Heart right ventricle (tissue), 16 donors: ENCODE results near the gene DND1. TPM values are rescaled to one million over a fixed set of nuclear protein-coding genes. Genes with fewer than 3 reads are reported as not detected.

Source experiments
- ATAC-seq, 8 donors: fragments of 200-7000 bp; cut with Tn5 transposase; one replicate each; pipeline ENCODE4 v1.9.1; 2020; ENCODE audit warnings: mild to moderate bottlenecking in 8 of 8, moderate library complexity in 8 of 8, moderate number of reproducible peaks in 1 of 8
- DNase-seq, 2 donors: peaks; one replicate each; pipeline ENCODE4 v3.0.0-alpha.2; 2020
- H3K27ac ChIP-seq, 10 donors: fragments of 200-600 bp; sonication (generic) in 2 of 10; one replicate each; pipeline versions ENCODE4 v1.5.0 to v1.8.0; 2020 to 2022; ENCODE audit warnings: mild to moderate bottlenecking in 3 of 10
- H3K27me3 ChIP-seq, 7 donors: fragments of 200-600 bp; one replicate each; pipeline ENCODE4 v1.8.0; 2021 to 2022; ENCODE audit warnings: mild to moderate bottlenecking in 2 of 7
- H3K36me3 ChIP-seq, 9 donors: fragments of 200-600 bp; sonication (generic) in 1 of 9; one replicate each; pipeline versions ENCODE4 v1.5.0 to v1.8.0; 2020 to 2022; ENCODE audit warnings: mild to moderate bottlenecking in 2 of 9
- H3K4me1 ChIP-seq, 9 donors: fragments of 200-600 bp; sonication (generic) in 1 of 9; one replicate each; pipeline versions ENCODE4 v1.5.0 to v1.8.0; 2020 to 2022; ENCODE audit warnings: mild to moderate bottlenecking in 4 of 9
- H3K4me3 ChIP-seq, 10 donors: fragments of 200-600 bp; sonication (generic) in 2 of 10; one replicate each; pipeline versions ENCODE4 v1.5.0 to v1.8.0; 2020 to 2022; ENCODE audit warnings: mild to moderate bottlenecking in 7 of 10, moderate library complexity in 2 of 10
- H3K9me3 ChIP-seq, 11 donors: fragments of 200-600 bp in 10 of 11; sonication (generic) in 2 of 11; one replicate each; pipeline versions ENCODE4 v1.5.0 to v1.8.0; 2013 to 2022; ENCODE audit warnings: mild to moderate bottlenecking in 2 of 11, control low read depth in 1 of 11, moderate library complexity in 1 of 11
- WGBS, 2 donors: extraction: QIAGEN DNeasy Blood & Tissue Kit; methylation state at CpG; one replicate each; pipeline ENCODE4 v1.1.7; 2013; ENCODE audit warnings: inconsistent platforms in 1 of 2; 5-methylcytosine and 5-hydroxymethylcytosine counted together
- intact Hi-C, 10 donors: fragments of 100-400 bp; cut with DNase I; formaldehyde crosslinking; loops; one replicate each; pipeline versions ENCODE4 v1.11.1 to v1.14.2; 2022
- microRNA-seq, 2 donors: library from miRNA; unstranded; fragments of <30 nt; microRNA quantifications; one replicate each; pipeline ENCODE4 v1.2.0, GENCODE V29; 2021
- polyA plus RNA-seq, 2 donors: library from polyadenylated mRNA; stranded (reverse); fragments of 200-250 nt; gene quantifications; one replicate each; pipeline ENCODE4 v1.2.3, GENCODE V29; 2013
- total RNA-seq, 10 donors: library from RNA; stranded (reverse); fragmentation: NEBNext Ultra II Directional in 3 of 10; extraction: Animal tissue kit (Norgen Biotek cat#: 25700) in 3 of 10; gene quantifications; one replicate each; pipeline versions ENCODE4 v1.2.1 to v1.2.4, GENCODE V29; 2021 to 2023
- TF ChIP-seq, protein P1 (sequence below), 9 donors: fragments of 200-600 bp; sonication (generic) in 2 of 9; IDR thresholded peaks; one replicate each; pipeline versions ENCODE4 v1.5.0 to v1.8.0; 2021 to 2022; ENCODE audit warnings: antibody characterized with exemption in 9 of 9, mild to moderate bottlenecking in 5 of 9, moderate library complexity in 1 of 9
- donor health status: Arrhythmogenic right ventricular cardiomyopathy.
- donor health status: ischemic (EF 13 %, LVEDD 7.1; RV severe dilation, severe dysfunction).
- donor health status: healthy with polysubstance abuse.
- donor health status: DM: no; HTN: yes; CAD: no.
- donor health status: DM: no; HTN: no; CAD: no.
- donor health status: ischemic (EF 25% LVEDD 6.9; RV normal size, moderate dysfunction).
- donor health status: ischemic (EF 25% LVEDD 5.7; RV mildly dilated, moderate dysfunction).
- donor health status: healthy.
- donor health status: DM: yes; HTN: yes; CAD: no.
- donor health status: Ischemic cardiomyopathy.
- donor health status: ischemic (EF 35%, LVEDD 5.7; RV mildly dilated, moderate dysfunction).
- donor health status: nonischemic (EF 11% LVEDD 7.7; RV severe dilation, severe dysfunction).
- donor health status: DM: yes; HTN: yes; CAD: no.
- donor health status: PGD.
- donor health status: ischemic (EF 29% LVEDD 5.4; RV normal size, mild dysfunction).
- donor health status: nonischemic (EF 23%, LVEDD 6.1; RV moderate dilation, normal function).

The DND1 gene
- total and polyA plus RNA-seq, 12 donors: 0.17 to 2.0 (median 0.34) TPM; not detected in 1

DNA sequence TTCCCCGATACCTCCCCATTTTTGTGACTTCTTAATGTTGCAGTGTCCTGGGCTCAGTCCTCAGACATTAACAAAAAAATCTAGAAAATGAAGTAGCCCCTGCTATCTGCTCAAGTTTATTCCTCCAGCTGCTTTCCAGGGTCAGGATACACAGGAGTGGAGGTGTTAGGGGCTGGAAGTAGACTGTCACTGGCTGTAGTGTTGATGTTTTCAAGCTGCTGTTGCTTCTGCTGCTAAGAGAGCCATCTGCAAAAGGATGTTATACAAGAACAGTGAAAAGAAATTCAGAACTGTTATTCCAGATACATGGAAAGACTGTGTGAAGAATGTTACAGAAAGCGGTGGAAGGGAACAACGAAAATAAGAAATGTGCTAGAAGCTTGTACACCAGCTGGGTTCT is 51.1 kb downstream of the DND1 start:
- Histone ChIP-seq H3K27me3 (peaks cover 0 to 23% (median 0%) of the 10 kb centered on the region in 7 donors), H3K4me3 (no peak overlapping the region), H3K4me1 (peaks cover 0 to 16% (median 0%) of the 10 kb centered on the region in 9 donors), H3K9me3 (no peaks in the 10 kb centered on the region), H3K36me3 (no peaks in the 10 kb centered on the region), H3K27ac (peak overlapping the region in 1 of 10 donors; percentile 0)
- intact Hi-C loops: loop anchor here in 1 of 10 donors (10.0 kb wide), 1 partner anchor 218 kb away; the partner anchor contains the start of gene ANKHD1
- ATAC-seq: peak in 2 of 8 donors; percentile 20 to 45
- DNase-seq: no peak
- 65 to 77% methylated on average over 3 of the region's 3 CpGs for WGBS, 2 donors
- TF ChIP-seq, protein P1, sequence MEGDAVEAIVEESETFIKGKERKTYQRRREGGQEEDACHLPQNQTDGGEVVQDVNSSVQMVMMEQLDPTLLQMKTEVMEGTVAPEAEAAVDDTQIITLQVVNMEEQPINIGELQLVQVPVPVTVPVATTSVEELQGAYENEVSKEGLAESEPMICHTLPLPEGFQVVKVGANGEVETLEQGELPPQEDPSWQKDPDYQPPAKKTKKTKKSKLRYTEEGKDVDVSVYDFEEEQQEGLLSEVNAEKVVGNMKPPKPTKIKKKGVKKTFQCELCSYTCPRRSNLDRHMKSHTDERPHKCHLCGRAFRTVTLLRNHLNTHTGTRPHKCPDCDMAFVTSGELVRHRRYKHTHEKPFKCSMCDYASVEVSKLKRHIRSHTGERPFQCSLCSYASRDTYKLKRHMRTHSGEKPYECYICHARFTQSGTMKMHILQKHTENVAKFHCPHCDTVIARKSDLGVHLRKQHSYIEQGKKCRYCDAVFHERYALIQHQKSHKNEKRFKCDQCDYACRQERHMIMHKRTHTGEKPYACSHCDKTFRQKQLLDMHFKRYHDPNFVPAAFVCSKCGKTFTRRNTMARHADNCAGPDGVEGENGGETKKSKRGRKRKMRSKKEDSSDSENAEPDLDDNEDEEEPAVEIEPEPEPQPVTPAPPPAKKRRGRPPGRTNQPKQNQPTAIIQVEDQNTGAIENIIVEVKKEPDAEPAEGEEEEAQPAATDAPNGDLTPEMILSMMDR (IDR thresholded peaks at IDR 0.05): no peak

Small RNA genes within 50 kb of the gene (microRNA-seq; reads per million reads assigned to microRNA genes)
- gene MIR3655: 0.60 to 1.0 reads per million in 2 donors

Other genes starting within 250 kb of the DND1 start
- gene EIF4EBP3, start 125.9 kb downstream of the DND1 start, total RNA-seq: 10 to 100 TPM in 9 of 10 donors, 1 to 10 TPM in 1; 9.2 to 36.5 (median 21.5) TPM
- 10 to 100 TPM; 14.3 to 46.1 TPM for gene EIF4EBP3, start 125.9 kb downstream of the DND1 start, polyA plus RNA-seq
- gene SRA1, start 116.1 kb downstream of the DND1 start, total RNA-seq: 10 to 100 TPM; 22.7 to 42.2 (median 32.5) TPM
- gene SRA1, start 116.1 kb downstream of the DND1 start, polyA plus RNA-seq: 10 to 100 TPM; 29.8 to 35.8 TPM
- gene APBB3, start 109.0 kb downstream of the DND1 start, total RNA-seq: 10 to 100 TPM in 9 of 10 donors, 1 to 10 TPM in 1; 8.0 to 18.7 (median 13.3) TPM
- gene APBB3, start 109.0 kb downstream of the DND1 start, polyA plus RNA-seq: 10 to 100 TPM in 1 of 2 donors, 1 to 10 TPM in 1; 6.9 to 31.3 TPM
- 100 to 1,000 TPM in 1 of 10 donors, 10 to 100 TPM in 9; 69.7 to 105 (median 80.6) TPM for gene SLC35A4, start 108.7 kb downstream of the DND1 start, total RNA-seq
- gene SLC35A4, start 108.7 kb downstream of the DND1 start, polyA plus RNA-seq: 10 to 100 TPM; 33.9 to 58.0 TPM
- gene CD14, start 40.4 kb downstream of the DND1 start, total RNA-seq: 100 to 1,000 TPM in 1 of 10 donors, 10 to 100 TPM in 9; 10.8 to 137 (median 20.3) TPM
- 10 to 100 TPM; 14.0 to 30.1 TPM for gene CD14, start 40.4 kb downstream of the DND1 start, polyA plus RNA-seq
- 1 to 10 TPM; 1.6 to 5.2 (median 3.2) TPM for gene TMCO6, start 34.1 kb downstream of the DND1 start, total RNA-seq
- gene TMCO6, start 34.1 kb downstream of the DND1 start, polyA plus RNA-seq: 1 to 10 TPM; 6.2 to 7.9 TPM
- 100 to 1,000 TPM in 9 of 10 donors, 10 to 100 TPM in 1; 96.8 to 150 (median 119) TPM for gene NDUFA2, start 25.9 kb downstream of the DND1 start, total RNA-seq
- 100 to 1,000 TPM; 291 to 569 TPM for gene NDUFA2, start 25.9 kb downstream of the DND1 start, polyA plus RNA-seq
- gene IK, start 25.7 kb downstream of the DND1 start, total RNA-seq: 10 to 100 TPM; 67.5 to 88.5 (median 74.3) TPM
- gene IK, start 25.7 kb downstream of the DND1 start, polyA plus RNA-seq: 10 to 100 TPM; 43.0 to 77.7 TPM
- gene WDR55, start 8.7 kb downstream of the DND1 start, total RNA-seq: 10 to 100 TPM; 10.5 to 14.5 (median 12.2) TPM
- 10 to 100 TPM; 12.2 to 15.7 TPM for gene WDR55, start 8.7 kb downstream of the DND1 start, polyA plus RNA-seq
- 10 to 100 TPM; 30.3 to 41.8 (median 35.8) TPM for gene HARS1, start 17.8 kb upstream of the DND1 start, total RNA-seq
- 10 to 100 TPM; 52.7 to 53.2 TPM for gene HARS1, start 17.8 kb upstream of the DND1 start, polyA plus RNA-seq
- 10 to 100 TPM; 23.3 to 37.3 (median 30.0) TPM for gene HARS2, start 17.9 kb upstream of the DND1 start, total RNA-seq
- 10 to 100 TPM; 19.2 to 24.9 TPM for gene HARS2, start 17.9 kb upstream of the DND1 start, polyA plus RNA-seq
- gene ZMAT2, start 26.9 kb upstream of the DND1 start, total RNA-seq: 10 to 100 TPM; 27.9 to 41.4 (median 33.6) TPM
- gene ZMAT2, start 26.9 kb upstream of the DND1 start, polyA plus RNA-seq: 10 to 100 TPM; 48.7 to 73.4 TPM
- under 1 TPM in 1 of 10 donors, not detected in 9; 0.09 TPM for gene PCDHA1, start 112.6 kb upstream of the DND1 start, total RNA-seq
- under 1 TPM in 1 of 2 donors, not detected in 1; 0.07 TPM for gene PCDHA1, start 112.6 kb upstream of the DND1 start, polyA plus RNA-seq
- gene PCDHA2, start 121.3 kb upstream of the DND1 start, total RNA-seq: under 1 TPM in 2 of 10 donors, not detected in 8; 0.07 to 0.17 TPM
- not detected for gene PCDHA2, start 121.3 kb upstream of the DND1 start, polyA plus RNA-seq
- under 1 TPM in 6 of 10 donors, not detected in 4; 0.07 to 0.17 (median 0.11) TPM for gene PCDHA3, start 127.5 kb upstream of the DND1 start, total RNA-seq
- under 1 TPM in 1 of 2 donors, not detected in 1; 0.03 TPM for gene PCDHA3, start 127.5 kb upstream of the DND1 start, polyA plus RNA-seq
- gene PCDHA4, start 133.5 kb upstream of the DND1 start, total RNA-seq: under 1 TPM in 7 of 10 donors, not detected in 3; 0.07 to 0.21 (median 0.08) TPM
- gene PCDHA4, start 133.5 kb upstream of the DND1 start, polyA plus RNA-seq: under 1 TPM in 1 of 2 donors, not detected in 1; 0.01 TPM
- under 1 TPM in 4 of 10 donors, not detected in 6; 0.07 to 0.11 (median 0.08) TPM for gene PCDHA5, start 148.0 kb upstream of the DND1 start, total RNA-seq
- not detected for gene PCDHA5, start 148.0 kb upstream of the DND1 start, polyA plus RNA-seq
- under 1 TPM in 3 of 10 donors, not detected in 7; 0.14 to 0.31 (median 0.18) TPM for gene PCDHA6, start 154.4 kb upstream of the DND1 start, total RNA-seq
- gene PCDHA6, start 154.4 kb upstream of the DND1 start, polyA plus RNA-seq: not detected
- gene PCDHA7, start 160.7 kb upstream of the DND1 start, total RNA-seq: under 1 TPM in 3 of 10 donors, not detected in 7; 0.07 to 0.15 (median 0.11) TPM
- gene PCDHA7, start 160.7 kb upstream of the DND1 start, polyA plus RNA-seq: under 1 TPM in 1 of 2 donors, not detected in 1; 0.01 TPM
- under 1 TPM in 2 of 10 donors, not detected in 8; 0.04 to 0.13 TPM for gene PCDHA8, start 167.6 kb upstream of the DND1 start, total RNA-seq
- gene PCDHA8, start 167.6 kb upstream of the DND1 start, polyA plus RNA-seq: not detected
- under 1 TPM in 4 of 10 donors, not detected in 6; 0.05 to 0.15 (median 0.07) TPM for gene PCDHA9, start 174.8 kb upstream of the DND1 start, total RNA-seq
- gene PCDHA9, start 174.8 kb upstream of the DND1 start, polyA plus RNA-seq: not detected
- gene PCDHA10, start 182.3 kb upstream of the DND1 start, total RNA-seq: under 1 TPM in 7 of 10 donors, not detected in 3; 0.02 to 0.37 (median 0.07) TPM
- under 1 TPM in 1 of 2 donors, not detected in 1; under 0.01 TPM for gene PCDHA10, start 182.3 kb upstream of the DND1 start, polyA plus RNA-seq
- gene PCDHA11, start 195.4 kb upstream of the DND1 start, total RNA-seq: under 1 TPM in 1 of 10 donors, not detected in 9; 0.07 TPM
- not detected for gene PCDHA11, start 195.4 kb upstream of the DND1 start, polyA plus RNA-seq
- gene PCDHA12, start 201.7 kb upstream of the DND1 start, total RNA-seq: under 1 TPM in 1 of 10 donors, not detected in 9; 0.11 TPM
- gene PCDHA12, start 201.7 kb upstream of the DND1 start, polyA plus RNA-seq: under 1 TPM in 1 of 2 donors, not detected in 1; 0.01 TPM
- gene PCDHA13, start 208.5 kb upstream of the DND1 start, total RNA-seq: not detected
- gene PCDHA13, start 208.5 kb upstream of the DND1 start, polyA plus RNA-seq: not detected